Measurements from ENCODE around the gene IGF2R. TPM values are rescaled to one million over a fixed set of nuclear protein-coding genes. Genes with fewer than 3 reads are reported as not detected.

The IGF2R gene
- total RNA-seq, 2 donors from 2014 or later: 60.3 to 91.3 TPM

- no peak overlapping the region for H3K4me3 ChIP-seq
- no peaks in the 10 kb centered on the region for H3K4me1 ChIP-seq (replicated peaks)
- WGBS: 63% methylated on average over 6 of the region's 6 CpGs
- H3K27ac ChIP-seq: no peak overlapping the region
- intact Hi-C loops (cut with DNase I): loop anchor here (2.0 kb wide), 1 partner anchor 80 kb away; no protein-coding TSS in a partner anchor
- H3K9me3 ChIP-seq: no peaks in the 10 kb centered on the region
- no peaks in the 10 kb centered on the region for H3K36me3 ChIP-seq
- DNase-seq (ENCODE audit: low spot score): no peak
- TF ChIP-seq CTCF (IDR thresholded peaks at IDR 0.05): no peak
- H3K27me3 ChIP-seq (replicated peaks; ENCODE audit: insufficient read depth): no peaks in the 10 kb centered on the region
Measured at GRCh38 chr6:159943101-159943632, 25.7 kb upstream of the IGF2R start.

- TF ChIP-seq POLR2A (IDR thresholded peaks at IDR 0.05) (no peak), CTCF (IDR thresholded peaks at IDR 0.05) (no peak), POLR2AphosphoS5 (IDR thresholded peaks at IDR 0.05) (no peak)
- WGBS: 46% methylated on average over 2 of the region's 2 CpGs
- Histone ChIP-seq H3K9me3 (no peaks in the 10 kb centered on the region), H3K4me1 (replicated peaks) (no peaks in the 10 kb centered on the region), H3K36me3 (no peaks in the 10 kb centered on the region), H3K4me3 (no peak overlapping the region), H3K27me3 (replicated peaks; ENCODE audit: insufficient read depth) (no peaks in the 10 kb centered on the region), H3K27ac (no peak overlapping the region)
- intact Hi-C loops (cut with DNase I): loop anchor here (2.0 kb wide), 1 partner anchor 81 kb away; no protein-coding TSS in a partner anchor
- DNase-seq (ENCODE audit: low spot score): no peak
Measured at GRCh38 chr6:159943968-159944598, 24.8 kb upstream of the IGF2R start.

- TF ChIP-seq POLR2AphosphoS5 (IDR thresholded peaks at IDR 0.05) (no peak), CTCF (IDR thresholded peaks at IDR 0.05) (no peak), POLR2A (IDR thresholded peaks at IDR 0.05) (no peak)
- H3K9me3 ChIP-seq: no peaks in the 10 kb centered on the region
- no peaks in the 10 kb centered on the region for H3K36me3 ChIP-seq
- no peaks in the 10 kb centered on the region for H3K4me1 ChIP-seq (replicated peaks)
- WGBS: 92% methylated on average over 6 of the region's 6 CpGs
- no peak overlapping the region for H3K4me3 ChIP-seq
- intact Hi-C loops (cut with DNase I): no loop called here
- H3K27ac ChIP-seq: no peak overlapping the region
- H3K27me3 ChIP-seq (replicated peaks; ENCODE audit: insufficient read depth): no peaks in the 10 kb centered on the region
- DNase-seq (ENCODE audit: low spot score): no peak
Measured at GRCh38 chr6:159945801-159946392, 23.0 kb upstream of the IGF2R start.

- DNase-seq (ENCODE audit: low spot score): no peak
- TF ChIP-seq POLR2AphosphoS5 (IDR thresholded peaks at IDR 0.05) (no peak), POLR2A (IDR thresholded peaks at IDR 0.05) (no peak), CTCF (IDR thresholded peaks at IDR 0.05) (no peak)
- H3K4me1 ChIP-seq (replicated peaks): no peaks in the 10 kb centered on the region
- 88% methylated on average over 2 of the region's 2 CpGs for WGBS
- H3K4me3 ChIP-seq: no peak overlapping the region
- H3K36me3 ChIP-seq: no peaks in the 10 kb centered on the region
- H3K27ac ChIP-seq: no peak overlapping the region
- no peaks in the 10 kb centered on the region for H3K9me3 ChIP-seq
- intact Hi-C loops (cut with DNase I): no loop called here
- no peaks in the 10 kb centered on the region for H3K27me3 ChIP-seq (replicated peaks; ENCODE audit: insufficient read depth)
Measured at GRCh38 chr6:159946912-159947311, 22.0 kb upstream of the IGF2R start.

GRCh38 chr6:159948199-159948598, 20.7 kb upstream of the IGF2R start:
- H3K4me3 ChIP-seq: no peak overlapping the region
- H3K27me3 ChIP-seq (replicated peaks; ENCODE audit: insufficient read depth): no peaks in the 10 kb centered on the region
- no peaks in the 10 kb centered on the region for H3K4me1 ChIP-seq (replicated peaks)
- intact Hi-C loops (cut with DNase I): no loop called here
- TF ChIP-seq CTCF (IDR thresholded peaks at IDR 0.05) (no peak), POLR2A (IDR thresholded peaks at IDR 0.05) (no peak), POLR2AphosphoS5 (IDR thresholded peaks at IDR 0.05) (no peak)
- no peak for DNase-seq (ENCODE audit: low spot score)
- 42% methylated on average over 4 of the region's 4 CpGs for WGBS
- no peaks in the 10 kb centered on the region for H3K36me3 ChIP-seq
- H3K27ac ChIP-seq: no peak overlapping the region
- no peaks in the 10 kb centered on the region for H3K9me3 ChIP-seq
